Endothelial cell of umbilical vein (primary cell): ENCODE measurements around the gene PHAF1. TPM values are rescaled to one million over a fixed set of nuclear protein-coding genes. Genes with fewer than 3 reads are reported as not detected.

Source experiments
- BruUV-seq: library from RNA; stranded (reverse); fragments of 400-500 nt; replicated peaks from 2 replicates; lab custom pipeline; 2021; lab: Mats Ljungman, UMichigan
- CTCF ChIA-PET: fragments of 300-600, 350-600 bp; sonication (Branson Sonifier 250); formaldehyde crosslinking; loops from one replicate; lab custom pipeline; 2021; ENCODE audit warnings: antibody characterized with exemption, inconsistent platforms; lab: Charles Lee
- POLR2A ChIA-PET: fragments of 300-600, 350-600 bp; sonication (Branson Sonifier 250); formaldehyde crosslinking; loops from one replicate; lab custom pipeline; 2021; ENCODE audit warnings: antibody characterized with exemption, inconsistent platforms; lab: Charles Lee
- DNase-seq: peaks from one replicate; pipeline ENCODE4 v3.0.0-alpha.2; 2011; ENCODE audit warnings: low read depth, low spot score
- FAIRE-seq: peaks from 2 replicates; lab custom pipeline; 2011; peaks lifted over from hg19 to GRCh38; lab: Jason Lieb, UNC
- H2AFZ ChIP-seq: 2 replicates; pipeline ENCODE4 v1.6.0; 2012; ENCODE audit warnings: low read depth, low read length, control low read depth, inconsistent platforms
- H3K27ac ChIP-seq: 2 replicates; pipeline ENCODE4 v1.5.1; 2011; ENCODE audit warnings: low read depth, mild to moderate bottlenecking, control low read depth, low read length, moderate library complexity; ENCODE audit not compliant: insufficient read depth
- H3K27me3 ChIP-seq, 2 experiments: 2 replicates each; pipeline versions ENCODE4 v1.6.0 to v1.6.1; 2011; ENCODE audit warnings: low read length in 2 of 2, mixed read lengths in 1 of 2; ENCODE audit not compliant: control insufficient read depth in 2 of 2, insufficient read depth in 2 of 2
- H3K36me3 ChIP-seq, 2 experiments: 2 replicates in 1 of 2; 3 replicates in 1 of 2; pipeline ENCODE4 v1.5.1; 2011; ENCODE audit warnings: low read length in 2 of 2, mild to moderate bottlenecking in 1 of 2, moderate library complexity in 1 of 2; ENCODE audit not compliant: control insufficient read depth in 2 of 2, insufficient read depth in 2 of 2; ENCODE audit errors: extremely low read depth in 1 of 2
- H3K4me1 ChIP-seq: 3 replicates; pipeline ENCODE4 v1.5.1; 2011; ENCODE audit warnings: mild to moderate bottlenecking, low read length; ENCODE audit not compliant: control insufficient read depth, insufficient read depth; ENCODE audit errors: extremely low read depth
- H3K4me2 ChIP-seq: 2 replicates; pipeline ENCODE4 v1.6.1; 2011; ENCODE audit warnings: low read length, control low read depth, mixed read lengths; ENCODE audit not compliant: insufficient read depth
- H3K4me3 ChIP-seq, 3 experiments: fragments of 200-600 bp in 1 of 3; sonication (generic), shearing (Covaris generic) in 1 of 3; replicated peaks in 1 of 3; 2 replicates each; pipeline ENCODE4 v1.5.1; 2011 to 2016; ENCODE audit warnings: control low read depth in 3 of 3, low read length in 3 of 3, mild to moderate bottlenecking in 2 of 3, inconsistent platforms in 1 of 3, low read depth in 1 of 3, moderate library complexity in 1 of 3; ENCODE audit not compliant: insufficient read depth in 1 of 3
- H3K79me2 ChIP-seq: 2 replicates; pipeline ENCODE4 v1.6.0; 2012; ENCODE audit warnings: low read length, inconsistent platforms; ENCODE audit not compliant: control insufficient read depth, insufficient read depth
- H3K9ac ChIP-seq: replicated peaks from 2 replicates; pipeline ENCODE3; 2011; ENCODE audit warnings: low read length, control low read depth; ENCODE audit not compliant: insufficient read depth; ENCODE audit errors: extremely low read depth
- H3K9me1 ChIP-seq: replicated peaks from 3 replicates; pipeline ENCODE4 v1.6.0; 2011; ENCODE audit warnings: mild to moderate bottlenecking, low read length; ENCODE audit not compliant: control insufficient read depth, insufficient read depth; ENCODE audit errors: extremely low read depth
- H3K9me3 ChIP-seq: replicated peaks from 2 replicates; pipeline ENCODE4 v1.5.1; 2012; ENCODE audit warnings: low read length, inconsistent platforms; ENCODE audit not compliant: control insufficient read depth, insufficient read depth
- H4K20me1 ChIP-seq: replicated peaks from 2 replicates; pipeline ENCODE3; 2011; ENCODE audit warnings: mild to moderate bottlenecking, low read length; ENCODE audit not compliant: control insufficient read depth, insufficient read depth; ENCODE audit errors: extremely low read depth
- CTCF ChIP-seq, 2 donors: IDR thresholded peaks; 1 replicate in 1 of 2; 2 replicates in 1 of 2; pipeline ENCODE4 v1.5.1; 2011; ENCODE audit warnings: low read length in 2 of 2, mild to moderate bottlenecking in 2 of 2, moderate library complexity in 2 of 2, control low read depth in 1 of 2, inconsistent platforms in 1 of 2, low read depth in 1 of 2; ENCODE audit not compliant: insufficient read depth in 1 of 2; ENCODE audit errors: extremely low read depth in 1 of 2
- EZH2 ChIP-seq: IDR thresholded peaks from 2 replicates; pipeline ENCODE4 v1.6.1; 2012; ENCODE audit warnings: borderline replicate concordance, low read depth, mild to moderate bottlenecking, moderate library complexity, low read length, inconsistent platforms; ENCODE audit not compliant: severe bottlenecking
- FOS ChIP-seq: IDR thresholded peaks from 2 replicates; pipeline ENCODE4 v1.6.1; 2011; ENCODE audit warnings: mild to moderate bottlenecking, low read length, moderate library complexity, borderline replicate concordance; ENCODE audit not compliant: insufficient read depth
- GATA2 ChIP-seq: IDR thresholded peaks from 2 replicates; pipeline ENCODE4 v1.7.0; 2011; ENCODE audit warnings: low read depth, mild to moderate bottlenecking, moderate library complexity, mixed read lengths, low read length; ENCODE audit not compliant: insufficient read length, insufficient read depth
- JUN ChIP-seq: IDR thresholded peaks from 2 replicates; pipeline ENCODE4 v1.6.1; 2011; ENCODE audit warnings: borderline replicate concordance, low read depth; ENCODE audit not compliant: insufficient read length, insufficient read depth
- MYC ChIP-seq: IDR thresholded peaks from one replicate; pipeline ENCODE4 v1.6.1; 2011; ENCODE audit warnings: mild to moderate bottlenecking, low read depth, low read length
- POLR2A ChIP-seq: IDR thresholded peaks from 2 replicates; pipeline ENCODE4 v1.6.1; 2012; ENCODE audit warnings: low read depth, mild to moderate bottlenecking, control low read depth, low read length
- POLR2AphosphoS5 ChIP-seq: IDR thresholded peaks from 2 replicates; pipeline ENCODE4 v1.6.1; 2012; ENCODE audit warnings: low read depth, mild to moderate bottlenecking, control low read depth, low read length, moderate library complexity; ENCODE audit not compliant: insufficient read depth
- dilution Hi-C: fragments of 300-500 bp; cut with MboI; formaldehyde crosslinking; loops from one replicate; pipeline ENCODE4 v1.15.0; 2019; ENCODE audit warnings: low sequenced_read_pairs; ENCODE audit not compliant: extremely low pct_ligation_motif_present
- intact Hi-C: fragments of 100-400 bp; cut with micrococcal nuclease; formaldehyde crosslinking; loops from one replicate; pipeline ENCODE4 v1.10.0; 2022
- polyA plus RNA-seq, 4 experiments: library from polyadenylated mRNA; depleted of rRNA in 3 of 4; stranded (reverse) in 3 of 4; unstranded in 1 of 4; fragments of >200 nt; gene quantifications; 2 replicates each; pipeline versions ENCODE4 v1.2.1 to v1.2.3, GENCODE V29; 2011 to 2012; ENCODE audit warnings: missing spikeins in 1 of 4
- total RNA-seq: library from RNA; stranded (reverse); gene quantifications from 2 replicates; pipeline ENCODE4 v1.2.3, GENCODE V29; 2021
- TF ChIP-seq, protein P1 (sequence below): IDR thresholded peaks from 2 replicates; pipeline ENCODE4 v1.6.1; 2011; ENCODE audit not compliant: insufficient read depth, insufficient read length

PHAF1 gene
- total and polyA plus RNA-seq, 2 donors (not counting 3 experiments of a cell fraction or from before 2014, with no cell fraction given), result 18.5 to 21.9 TPM

- BruUV-seq, result no TSS peak
- H3K27ac ChIP-seq, result no peak overlapping the region
- no peaks in the 10 kb centered on the region for H3K27me3 ChIP-seq
- ChIA-PET CTCF (interaction anchor here (0.8 to 1.6 kb wide), 4 partner anchors 16 to 69 kb away, joined by 3 to 4 read pairs (median 4); no protein-coding TSS in a partner anchor), POLR2A (no interaction called here)
- H3K9me3 ChIP-seq, result no peaks in the 10 kb centered on the region
- H3K4me2 ChIP-seq, result no peak overlapping the region
- no peaks in the 10 kb centered on the region for H3K4me1 ChIP-seq
- no peak for FAIRE-seq
- H2AFZ ChIP-seq, result no peak overlapping the region
- H3K79me2 ChIP-seq, result peaks cover 46% of the 10 kb centered on the region
- TF ChIP-seq GATA2 (no peak), POLR2AphosphoS5 (no peak)
- no peak overlapping the region for H3K9ac ChIP-seq
- no peaks in the 10 kb centered on the region for H3K9me1 ChIP-seq
- peak; percentile 17 for DNase-seq
- intact Hi-C loops (no loop called here), dilution Hi-C loops (no loop called here)
- H3K36me3 ChIP-seq, result peaks cover 0 to 8% of the 10 kb centered on the region in 2 experiments
- no peaks in the 10 kb centered on the region for H4K20me1 ChIP-seq
- H3K4me3 ChIP-seq, result no peak overlapping the region
These were observed 22.9 kb upstream of the PHAF1 start for GRCh38 chr16:67086822-67087221.

DNA sequence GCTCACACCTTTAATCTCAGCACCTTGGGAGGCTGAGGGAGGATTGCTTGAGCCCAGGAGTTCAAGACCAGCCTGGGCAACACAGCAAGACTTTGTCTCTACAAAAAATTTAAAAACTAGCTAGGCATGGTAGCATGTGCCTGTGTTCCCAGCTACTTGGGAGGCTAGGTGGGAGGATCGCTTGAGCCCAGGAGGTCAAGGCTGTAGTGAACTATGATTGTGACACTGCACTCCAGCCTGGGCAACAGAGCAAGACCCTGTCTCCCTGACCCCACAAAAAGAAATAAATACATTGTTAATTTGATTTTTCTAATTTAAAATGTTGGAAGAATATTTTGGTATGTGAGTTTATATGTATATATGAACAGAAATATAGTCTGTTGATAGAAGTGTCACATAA lies 22.4 kb upstream of the PHAF1 start:
- no peak overlapping the region for H3K27ac ChIP-seq
- H2AFZ ChIP-seq, result no peak overlapping the region
- no peaks in the 10 kb centered on the region for H3K27me3 ChIP-seq
- FAIRE-seq, result no peak
- BruUV-seq, result no TSS peak
- peaks cover 0 to 8% of the 10 kb centered on the region in 2 experiments for H3K36me3 ChIP-seq
- no peaks in the 10 kb centered on the region for H3K9me1 ChIP-seq
- no peak for DNase-seq
- no peak overlapping the region for H3K4me2 ChIP-seq
- dilution Hi-C loops (no loop called here), intact Hi-C loops (no loop called here)
- no peak overlapping the region for H3K4me3 ChIP-seq
- CTCF ChIA-PET, result interaction anchor here (0.8 to 1.6 kb wide), 5 partner anchors 16 to 73 kb away, joined by 3 to 4 read pairs (median 3); no protein-coding TSS in a partner anchor
- TF ChIP-seq MYC (no peak), JUN (no peak), GATA2 (no peak), POLR2AphosphoS5 (no peak), EZH2 (no peak), CTCF (IDR thresholded peaks at IDR 0.05; ENCODE audit: extremely low read depth in 1 of 2, insufficient read depth in 1 of 2, low read depth in 1 of 2, low read length in 2 of 2) (no peak), POLR2A (no peak), FOS (no peak)
- TF ChIP-seq, protein P1, sequence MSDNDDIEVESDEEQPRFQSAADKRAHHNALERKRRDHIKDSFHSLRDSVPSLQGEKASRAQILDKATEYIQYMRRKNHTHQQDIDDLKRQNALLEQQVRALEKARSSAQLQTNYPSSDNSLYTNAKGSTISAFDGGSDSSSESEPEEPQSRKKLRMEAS, result no peak
- POLR2A ChIA-PET, result no interaction called here
- no peaks in the 10 kb centered on the region for H3K9me3 ChIP-seq
- H3K9ac ChIP-seq, result no peak overlapping the region
- no peaks in the 10 kb centered on the region for H3K4me1 ChIP-seq
- peaks cover 48% of the 10 kb centered on the region for H3K79me2 ChIP-seq
- no peaks in the 10 kb centered on the region for H4K20me1 ChIP-seq
